GM12872 (cell line): ENCODE data around the gene ARHGEF28.

Experiments used
- CTCF ChIP-seq: IDR thresholded peaks from 3 replicates; pipeline ENCODE4 v1.5.1; 2011; ENCODE audit warnings: low read depth, mild to moderate bottlenecking, low read length, moderate library complexity; ENCODE audit not compliant: insufficient read depth

Gene ARHGEF28

GRCh38 chr5:73783828-73784227 lies 157.8 kb downstream of the ARHGEF28 start:
- TF ChIP-seq CTCF = 0 out of 3 replicates have a peak, but pooled peaks have one; percentile 14

- TF ChIP-seq CTCF = no peak
Observed at GRCh38 chr5:73786043-73786831, 160.2 kb downstream of the ARHGEF28 start.

GRCh38 chr5:73789851-73790281 lies 163.9 kb downstream of the ARHGEF28 start:
- no peak for TF ChIP-seq CTCF

- no peak for TF ChIP-seq CTCF
Observed at GRCh38 chr5:73791389-73791788, 165.4 kb downstream of the ARHGEF28 start.

GRCh38 chr5:73792687-73793320 lies 166.8 kb downstream of the ARHGEF28 start:
- TF ChIP-seq CTCF = peak; percentile 95

GRCh38 chr5:73793911-73794310 lies 167.9 kb downstream of the ARHGEF28 start:
- TF ChIP-seq CTCF = no peak

- TF ChIP-seq CTCF = no peak
Observed at GRCh38 chr5:73796164-73797131, 170.5 kb downstream of the ARHGEF28 start.
